IMR-90 (cell line): ENCODE data around the gene IFI27L1. TPM values are rescaled to one million over a fixed set of nuclear protein-coding genes. Genes with fewer than 3 reads are reported as not detected.

ENCODE experiments used
- ATAC-seq: fragments of 200-7000 bp; cut with Tn5 transposase; 2 replicates; pipeline ENCODE4 v1.9.1; 2020; ENCODE audit warnings: low read depth, mild to moderate bottlenecking, moderate library complexity
- BruUV-seq: library from RNA; stranded (reverse); fragments of 400-500 nt; replicated peaks from 2 replicates; lab custom pipeline; 2021; lab: Mats Ljungman, UMichigan
- CTCF ChIA-PET: fragments of 300-600 bp; formaldehyde crosslinking; extraction: SDS; loops from one replicate; lab custom pipeline; 2021; ENCODE audit warnings: antibody characterized with exemption; lab: Yijun Ruan, JAX
- POLR2A ChIA-PET: fragments of 300-600 bp; sonication (Branson Sonifier 250); formaldehyde crosslinking; loops from one replicate; lab custom pipeline; 2022; ENCODE audit warnings: antibody characterized with exemption; ENCODE audit not compliant: unreplicated experiment; lab: Charles Lee
- DNase-seq: peaks from one replicate; pipeline ENCODE4 v3.0.0; 2013
- H2AFZ ChIP-seq: replicated peaks from 2 replicates; pipeline ENCODE3; 2013; ENCODE audit warnings: low read length, mild to moderate bottlenecking; ENCODE audit not compliant: poor library complexity
- H2AK5ac ChIP-seq: 2 replicates; pipeline ENCODE4 v1.6.1; 2013; ENCODE audit warnings: low read depth, low read length, inconsistent platforms
- H2AK9ac ChIP-seq: replicated peaks from 2 replicates; pipeline ENCODE3; 2013; ENCODE audit warnings: mild to moderate bottlenecking, low read depth, low read length, moderate library complexity; ENCODE audit not compliant: poor library complexity
- H2BK120ac ChIP-seq: 2 replicates; pipeline ENCODE4 v1.6.1; 2013; ENCODE audit warnings: low read depth, low read length, inconsistent platforms
- H2BK15ac ChIP-seq: 3 replicates; pipeline ENCODE4 v1.6.1; 2013; ENCODE audit warnings: low read depth, low read length, inconsistent platforms
- H2BK20ac ChIP-seq: 2 replicates; pipeline ENCODE4 v1.6.1; 2013; ENCODE audit warnings: low read depth, mild to moderate bottlenecking, inconsistent platforms, low read length, moderate library complexity
- H2BK5ac ChIP-seq: 2 replicates; pipeline ENCODE4 v1.6.1; 2013; ENCODE audit warnings: mild to moderate bottlenecking, low read depth, low read length, inconsistent platforms; ENCODE audit not compliant: poor library complexity, severe bottlenecking
- H3K14ac ChIP-seq: replicated peaks from 2 replicates; pipeline ENCODE4 v1.6.1; 2013; ENCODE audit warnings: low read depth, low read length, inconsistent platforms
- H3K18ac ChIP-seq: 2 replicates; pipeline ENCODE4 v1.6.1; 2013; ENCODE audit warnings: low read depth, low read length, control low read depth
- H3K23ac ChIP-seq: 2 replicates; pipeline ENCODE4 v1.6.1; 2013; ENCODE audit warnings: low read depth, low read length, inconsistent platforms
- H3K27ac ChIP-seq: 2 replicates; pipeline ENCODE4 v1.5.1; 2013; ENCODE audit warnings: mild to moderate bottlenecking, control low read depth, low read length; ENCODE audit not compliant: insufficient read depth
- H3K27me3 ChIP-seq: 2 replicates; pipeline ENCODE4 v1.6.1; 2013; ENCODE audit warnings: low read length; ENCODE audit not compliant: control insufficient read depth, insufficient read depth
- H3K36me3 ChIP-seq: 2 replicates; pipeline ENCODE4 v1.6.1; 2013; ENCODE audit warnings: low read length, mixed read lengths; ENCODE audit not compliant: control insufficient read depth, insufficient read depth
- H3K4ac ChIP-seq: 2 replicates; pipeline ENCODE4 v1.6.1; 2013; ENCODE audit warnings: low read depth, low read length, inconsistent platforms
- H3K4me1 ChIP-seq: 2 replicates; pipeline ENCODE4 v1.6.1; 2013; ENCODE audit warnings: low read length, mixed read lengths; ENCODE audit not compliant: control insufficient read depth, insufficient read depth
- H3K4me2 ChIP-seq: 2 replicates; pipeline ENCODE4 v1.6.1; 2013; ENCODE audit warnings: low read depth, mild to moderate bottlenecking, control low read depth, low read length, moderate library complexity
- H3K4me3 ChIP-seq: 2 replicates; pipeline ENCODE4 v1.5.1; 2013; ENCODE audit warnings: low read depth, mild to moderate bottlenecking, control low read depth, low read length, moderate library complexity; ENCODE audit not compliant: insufficient read depth
- H3K56ac ChIP-seq: 2 replicates; pipeline ENCODE4 v1.6.1; 2013; ENCODE audit warnings: low read length, inconsistent platforms; ENCODE audit not compliant: insufficient read depth; ENCODE audit errors: extremely low read depth
- H3K79me1 ChIP-seq, 2 experiments: 2 replicates each; pipeline ENCODE4 v1.6.1; 2013; ENCODE audit warnings: low read length in 2 of 2, inconsistent platforms in 1 of 2, low read depth in 1 of 2
- H3K9ac ChIP-seq: 2 replicates; pipeline ENCODE4 v1.6.1; 2013; ENCODE audit warnings: low read depth, low read length, control low read depth
- H3K9me1 ChIP-seq: 2 replicates; pipeline ENCODE4 v1.6.1; 2013; ENCODE audit warnings: low read length, inconsistent platforms; ENCODE audit not compliant: insufficient read depth
- H3K9me3 ChIP-seq: 2 replicates; pipeline ENCODE4 v1.6.1; 2013; ENCODE audit warnings: low read length; ENCODE audit not compliant: control insufficient read depth, insufficient read depth
- H4K20me1 ChIP-seq: 2 replicates; pipeline ENCODE4 v1.6.1; 2013; ENCODE audit warnings: low read length, inconsistent platforms; ENCODE audit not compliant: insufficient read depth
- H4K5ac ChIP-seq: 2 replicates; pipeline ENCODE4 v1.6.1; 2013; ENCODE audit warnings: mild to moderate bottlenecking, low read depth, low read length, control low read depth
- H4K8ac ChIP-seq, 2 experiments: 2 replicates each; pipeline ENCODE4 v1.6.1; 2013; ENCODE audit warnings: low read depth in 2 of 2, low read length in 2 of 2, control low read depth in 1 of 2, inconsistent platforms in 1 of 2
- H4K91ac ChIP-seq: 2 replicates; pipeline ENCODE4 v1.6.1; 2013; ENCODE audit warnings: low read depth, low read length, inconsistent platforms; ENCODE audit not compliant: insufficient read depth
- BHLHE40 ChIP-seq: fragments of 150-350 bp; IDR thresholded peaks from 2 replicates; pipeline ENCODE4 v1.6.1; 2016; ENCODE audit warnings: mild to moderate bottlenecking, low read depth, low read length
- CEBPB ChIP-seq: IDR thresholded peaks from 2 replicates; pipeline ENCODE4 v1.6.1; 2012; ENCODE audit warnings: low read depth, low read length, improper control_type of control experiment
- CHD1 ChIP-seq: IDR thresholded peaks from 2 replicates; pipeline ENCODE4 v1.6.1; 2012; ENCODE audit warnings: low read depth, low read length, improper control_type of control experiment
- CTCF ChIP-seq: conservative IDR thresholded peaks from 2 replicates; pipeline ENCODE4 v1.5.1; 2012; ENCODE audit warnings: mild to moderate bottlenecking, low read depth, low read length, improper control_type of control experiment
- ELK1 ChIP-seq: fragments of 150-350 bp; IDR thresholded peaks from 2 replicates; pipeline ENCODE4 v1.6.1; 2016; ENCODE audit warnings: low read depth, mild to moderate bottlenecking, low read length, moderate library complexity, borderline replicate concordance
- FOS ChIP-seq: fragments of 150-350 bp; IDR thresholded peaks from 2 replicates; pipeline ENCODE4 v1.6.1; 2016; ENCODE audit warnings: low read depth, low read length
- MAZ ChIP-seq: IDR thresholded peaks from 2 replicates; pipeline ENCODE4 v1.6.1; 2012; ENCODE audit warnings: low read depth, mild to moderate bottlenecking, low read length, improper control_type of control experiment, moderate library complexity, borderline replicate concordance
- NFE2L2 ChIP-seq: fragments of 150-350 bp; IDR thresholded peaks from 2 replicates; pipeline ENCODE4 v1.6.1; 2016; ENCODE audit warnings: low read depth, mild to moderate bottlenecking, low read length
- POLR2A ChIP-seq: IDR thresholded peaks from 2 replicates; pipeline ENCODE4 v1.6.1; 2012; ENCODE audit warnings: mild to moderate bottlenecking, low read depth, low read length
- RCOR1 ChIP-seq: IDR thresholded peaks from 2 replicates; pipeline ENCODE4 v1.6.1; 2012; ENCODE audit warnings: mild to moderate bottlenecking, low read length, improper control_type of control experiment; ENCODE audit not compliant: insufficient replicate concordance
- RFX5 ChIP-seq: IDR thresholded peaks from 2 replicates; pipeline ENCODE4 v1.8.0; 2012; ENCODE audit warnings: low read depth, mild to moderate bottlenecking, low read length, moderate library complexity
- USF2 ChIP-seq: fragments of 150-350 bp; IDR thresholded peaks from 2 replicates; pipeline ENCODE4 v1.6.1; 2017; ENCODE audit warnings: mild to moderate bottlenecking, antibody characterized with exemption, low read length, low read depth
- WGBS, 2 experiments: methylation state at CpG; one replicate each; pipeline versions ENCODE4 v1.1.5 to v1.1.7; 2013; ENCODE audit warnings: missing lambda C conversion rate in 2 of 2; ENCODE audit not compliant: insufficient read length in 1 of 2; ENCODE audit errors: extremely low coverage in 2 of 2; 5-methylcytosine and 5-hydroxymethylcytosine counted together
- dilution Hi-C: fragments of 300-500 bp; cut with HindIII; formaldehyde crosslinking; loops from one replicate; pipeline ENCODE4 v1.14.3; 2018; ENCODE audit warnings: low sequenced_read_pairs; ENCODE audit not compliant: unreplicated experiment
- in situ Hi-C: fragments of 300-500 bp; cut with MboI; formaldehyde crosslinking; loops from 3 replicates; pipeline ENCODE4 v1.14.3; 2019; ENCODE audit warnings: low sequenced_read_pairs, inconsistent platforms, mixed read lengths
- intact Hi-C: fragments of 100-400 bp; cut with micrococcal nuclease; formaldehyde crosslinking; loops from 2 replicates; pipeline ENCODE4 v1.10.0; 2022
- polyA plus RNA-seq, 3 experiments: library from polyadenylated mRNA; depleted of rRNA; stranded (reverse); fragments of >200 nt; gene quantifications; 2 replicates each; pipeline ENCODE4 v1.2.3, GENCODE V29; 2012; ENCODE audit warnings: low replicate concordance in 1 of 3
- total RNA-seq: library from RNA; depleted of rRNA; stranded (reverse); fragments of >200 nt; gene quantifications from 2 replicates; pipeline ENCODE4 v1.2.3, GENCODE V29; 2012

The IFI27L1 gene
- total and polyA plus RNA-seq, 2 of the 4 experiments (the other 2 are of a cell fraction): 13.3 to 24.3 TPM

- H4K20me1 ChIP-seq: no peaks in the 10 kb centered on the region
- no peaks in the 10 kb centered on the region for H3K36me3 ChIP-seq
- intact Hi-C loops (no loop called here), dilution Hi-C loops (no loop called here), in situ Hi-C loops (no loop called here)
- H3K9me3 ChIP-seq: no peaks in the 10 kb centered on the region
- no peak overlapping the region for H2BK120ac ChIP-seq
- ChIA-PET POLR2A (no interaction called here), CTCF (no interaction called here)
- no peak for ATAC-seq
- BruUV-seq: no TSS peak
- H2AFZ ChIP-seq: no peak overlapping the region
- 0 out of 2 replicates have a peak, but pooled peaks cover 3% of the 10 kb centered on the region for H3K9me1 ChIP-seq
- no peaks in the 10 kb centered on the region for H3K79me1 ChIP-seq
- no peak overlapping the region for H4K91ac ChIP-seq
- no peak overlapping the region for H3K27ac ChIP-seq
- H2BK15ac ChIP-seq: no peak overlapping the region
- H3K18ac ChIP-seq: no peak overlapping the region
- no peak overlapping the region for H2BK5ac ChIP-seq
- no peak for DNase-seq
- no peak overlapping the region for H3K9ac ChIP-seq
- TF ChIP-seq BHLHE40: no peak
- TF ChIP-seq POLR2A: no peak
- TF ChIP-seq USF2: no peak
- TF ChIP-seq RFX5: no peak
- TF ChIP-seq CTCF: no peak
- no peak for TF ChIP-seq ELK1
- TF ChIP-seq MAZ: no peak
- TF ChIP-seq CEBPB: no peak
- no peak for TF ChIP-seq FOS
- TF ChIP-seq NFE2L2: no peak
- TF ChIP-seq CHD1: no peak
- no peak for TF ChIP-seq RCOR1
- no peak overlapping the region for H3K4me3 ChIP-seq
- 60% methylated on average over 2 of the region's 6 CpGs; no CpG with 5 or more reads in 1 of the 2 experiments for WGBS, 2 experiments
- H3K4me1 ChIP-seq: no peaks in the 10 kb centered on the region
- peaks cover 13% of the 10 kb centered on the region; the same call in 1 of the 2 replicates for H3K27me3 ChIP-seq
- H2AK5ac ChIP-seq: no peak overlapping the region
- no peak overlapping the region for H3K4me2 ChIP-seq
- H4K5ac ChIP-seq: no peak overlapping the region
- H2BK20ac ChIP-seq: no peak overlapping the region
- no peak overlapping the region for H3K4ac ChIP-seq
- no peak overlapping the region for H3K14ac ChIP-seq
- H2AK9ac ChIP-seq: no peak overlapping the region
- H3K56ac ChIP-seq: no peak overlapping the region
- no peak overlapping the region for H4K8ac ChIP-seq
- no peak overlapping the region for H3K23ac ChIP-seq
These were observed 31.5 kb downstream of the IFI27L1 start for GRCh38 chr14:94112513-94113063.
